Chondrocyte (in vitro differentiated cells): ENCODE measurements around the gene CNKSR3. TPM values are rescaled to one million over a fixed set of nuclear protein-coding genes. Genes with fewer than 3 reads are reported as not detected.

Experiments
- DNase-seq: peaks from one replicate; pipeline ENCODE4 v3.0.0; 2021; ENCODE audit warnings: mixed read lengths, low spot score
- H3K27ac Mint-ChIP-seq: one replicate; pipeline ENCODE4 v1.8.0; 2021; ENCODE audit warnings: mild to moderate bottlenecking, moderate library complexity, mixed read lengths; ENCODE audit not compliant: unreplicated experiment
- H3K27me3 Mint-ChIP-seq: 2 replicates; pipeline ENCODE4 v1.8.0; 2021; ENCODE audit warnings: low read depth, mixed read lengths
- H3K36me3 Mint-ChIP-seq: 2 replicates; pipeline ENCODE4 v1.8.0; 2021; ENCODE audit warnings: low read depth, mixed read lengths
- H3K4me1 Mint-ChIP-seq: 2 replicates; pipeline ENCODE4 v1.8.0; 2021; ENCODE audit warnings: low read depth, mild to moderate bottlenecking, mixed read lengths
- H3K4me3 Mint-ChIP-seq: one replicate; pipeline ENCODE4 v1.8.0; 2021; ENCODE audit warnings: mild to moderate bottlenecking, moderate library complexity, mixed read lengths; ENCODE audit not compliant: unreplicated experiment
- H3K9me3 Mint-ChIP-seq: 2 replicates; pipeline ENCODE4 v1.8.0; 2021; ENCODE audit warnings: low read depth, mixed read lengths
- long read RNA-seq: library from polyadenylated mRNA; stranded (forward); transcript quantifications from one replicate; pipeline ENCODE4 v2.0.0, GENCODE V29; 2021
- total RNA-seq: library from RNA; stranded (reverse); gene quantifications from 3 replicates; pipeline ENCODE4 v1.2.1, GENCODE V29; 2021
- TF ChIP-seq, protein P1 (sequence below): fragments of 200-600 bp; sonication (generic); IDR thresholded peaks from 2 replicates; pipeline ENCODE4 v1.5.0; 2021; ENCODE audit warnings: antibody characterized with exemption, mild to moderate bottlenecking, moderate library complexity

CNKSR3 gene
- 11.5 to 14.2 TPM (median 12.8 TPM) in 3 replicates for total RNA-seq
- long read RNA-seq, full-length matches to known transcripts, result 21 of 26 reads
- long read RNA-seq, partial matches to known transcripts, result 1 of 26 reads
- long read RNA-seq, other reads (novel, unspliced or antisense), result 4 of 26 reads

DNA sequence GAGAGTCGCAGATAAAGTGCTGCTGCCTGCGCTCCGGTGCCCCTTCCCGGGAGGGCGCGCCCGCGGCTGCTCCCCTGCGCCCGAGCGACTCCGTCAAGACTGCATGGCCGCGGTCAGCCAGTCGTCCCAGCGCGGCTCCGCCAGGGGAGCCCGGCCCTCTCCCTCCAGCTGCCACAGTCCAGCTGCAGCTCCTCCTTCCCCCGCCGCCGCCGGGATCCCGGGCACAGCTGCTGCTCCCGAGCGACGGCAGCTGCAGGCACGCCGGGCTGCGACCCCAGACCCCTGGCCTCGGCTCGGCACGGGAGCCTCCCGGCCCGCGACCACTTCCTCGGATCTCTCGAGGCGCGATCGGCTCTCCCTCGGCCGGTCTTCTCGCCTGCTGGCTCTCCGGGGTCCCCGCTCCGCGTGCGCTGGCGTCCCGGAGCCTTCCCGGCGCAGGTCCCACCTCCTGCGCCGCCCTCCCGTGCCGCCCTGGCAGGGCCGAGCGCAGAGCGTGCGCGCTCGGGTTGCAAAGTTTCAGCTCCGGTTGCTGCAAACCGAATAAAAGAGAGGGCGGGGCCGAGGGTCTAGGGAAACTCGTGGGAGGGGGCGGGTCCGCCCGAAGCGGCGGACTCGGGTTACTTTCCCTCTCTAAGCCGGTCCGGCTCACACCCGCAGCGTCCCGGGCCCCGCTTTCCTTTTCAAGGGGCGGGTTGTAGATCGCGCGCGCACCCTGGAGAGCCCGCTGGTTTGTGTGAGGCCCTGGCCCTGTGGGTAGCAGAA is at the start of gene CNKSR3:
TSS of gene CNKSR3 (minus strand) at position 542 of the 762 bp plus-strand sequence. CDS start 571 bp downstream, outside the sequence.
- peak within 1 kb of the TSS; percentile 91 for H3K4me3 Mint-ChIP-seq
- no peaks in the 10 kb centered on the region for H3K27me3 Mint-ChIP-seq
- peak within 1 kb of the TSS; percentile 98 for H3K27ac Mint-ChIP-seq
- TF ChIP-seq, protein P1, sequence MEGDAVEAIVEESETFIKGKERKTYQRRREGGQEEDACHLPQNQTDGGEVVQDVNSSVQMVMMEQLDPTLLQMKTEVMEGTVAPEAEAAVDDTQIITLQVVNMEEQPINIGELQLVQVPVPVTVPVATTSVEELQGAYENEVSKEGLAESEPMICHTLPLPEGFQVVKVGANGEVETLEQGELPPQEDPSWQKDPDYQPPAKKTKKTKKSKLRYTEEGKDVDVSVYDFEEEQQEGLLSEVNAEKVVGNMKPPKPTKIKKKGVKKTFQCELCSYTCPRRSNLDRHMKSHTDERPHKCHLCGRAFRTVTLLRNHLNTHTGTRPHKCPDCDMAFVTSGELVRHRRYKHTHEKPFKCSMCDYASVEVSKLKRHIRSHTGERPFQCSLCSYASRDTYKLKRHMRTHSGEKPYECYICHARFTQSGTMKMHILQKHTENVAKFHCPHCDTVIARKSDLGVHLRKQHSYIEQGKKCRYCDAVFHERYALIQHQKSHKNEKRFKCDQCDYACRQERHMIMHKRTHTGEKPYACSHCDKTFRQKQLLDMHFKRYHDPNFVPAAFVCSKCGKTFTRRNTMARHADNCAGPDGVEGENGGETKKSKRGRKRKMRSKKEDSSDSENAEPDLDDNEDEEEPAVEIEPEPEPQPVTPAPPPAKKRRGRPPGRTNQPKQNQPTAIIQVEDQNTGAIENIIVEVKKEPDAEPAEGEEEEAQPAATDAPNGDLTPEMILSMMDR, result peak; percentile 25
- peaks cover 31% of the 10 kb centered on the region for H3K4me1 Mint-ChIP-seq
- no peaks in the 10 kb centered on the region for H3K9me3 Mint-ChIP-seq
- peaks cover 2% of the 10 kb centered on the region for H3K36me3 Mint-ChIP-seq
- peak; percentile 96 for DNase-seq

DNA sequence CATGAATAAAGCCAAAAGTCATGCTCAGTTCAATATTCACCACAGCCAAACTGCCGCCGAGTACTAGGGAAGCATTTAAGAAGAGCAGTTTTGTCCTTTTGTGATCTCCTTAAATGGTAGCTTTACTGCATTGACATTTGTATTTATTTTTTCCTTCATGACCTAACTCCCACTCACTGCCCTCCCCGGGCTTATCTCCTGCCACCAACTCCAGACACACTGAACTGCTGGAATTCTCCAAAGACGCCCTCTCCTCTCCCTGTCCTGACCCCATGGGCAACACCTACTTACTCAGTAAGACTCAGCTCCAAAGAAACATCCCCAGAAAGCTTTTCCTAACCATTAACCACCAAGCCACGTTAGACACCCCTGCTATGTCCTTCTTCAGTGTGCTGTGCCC is 48.5 kb upstream of the CNKSR3 start:
- Mint-ChIP-seq H3K9me3 (no peaks in the 10 kb centered on the region), H3K27ac (no peak overlapping the region), H3K4me1 (peaks cover 8% of the 10 kb centered on the region), H3K4me3 (no peak overlapping the region), H3K36me3 (no peaks in the 10 kb centered on the region), H3K27me3 (peaks cover 5% of the 10 kb centered on the region)
- no peak for DNase-seq
- TF ChIP-seq, protein P1, result no peak

DNA sequence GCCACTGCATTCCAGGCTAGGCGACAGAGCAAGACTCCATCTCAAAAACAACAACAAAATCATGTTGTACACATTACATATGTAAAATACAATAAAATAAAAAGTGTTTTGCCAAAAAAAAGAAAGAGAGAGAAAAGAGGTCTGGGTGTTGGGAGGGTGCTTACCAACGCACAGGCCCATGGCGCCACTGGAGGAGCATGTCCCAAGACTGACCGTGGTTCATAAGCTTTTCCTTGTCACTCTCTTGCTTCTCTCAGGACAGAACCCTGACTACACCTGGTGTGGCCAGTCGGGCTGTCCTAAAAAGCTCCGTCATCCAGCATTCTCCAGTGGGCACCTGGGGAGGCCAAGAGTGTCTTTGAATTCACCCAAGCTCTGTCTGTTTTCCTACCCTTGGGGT is 48.0 kb upstream of the CNKSR3 start:
- Mint-ChIP-seq H3K27me3 (peaks cover 5% of the 10 kb centered on the region), H3K27ac (no peak overlapping the region), H3K36me3 (no peaks in the 10 kb centered on the region), H3K9me3 (no peaks in the 10 kb centered on the region), H3K4me1 (peaks cover 8% of the 10 kb centered on the region), H3K4me3 (no peak overlapping the region)
- TF ChIP-seq, protein P1, result no peak
- DNase-seq, result no peak

DNA sequence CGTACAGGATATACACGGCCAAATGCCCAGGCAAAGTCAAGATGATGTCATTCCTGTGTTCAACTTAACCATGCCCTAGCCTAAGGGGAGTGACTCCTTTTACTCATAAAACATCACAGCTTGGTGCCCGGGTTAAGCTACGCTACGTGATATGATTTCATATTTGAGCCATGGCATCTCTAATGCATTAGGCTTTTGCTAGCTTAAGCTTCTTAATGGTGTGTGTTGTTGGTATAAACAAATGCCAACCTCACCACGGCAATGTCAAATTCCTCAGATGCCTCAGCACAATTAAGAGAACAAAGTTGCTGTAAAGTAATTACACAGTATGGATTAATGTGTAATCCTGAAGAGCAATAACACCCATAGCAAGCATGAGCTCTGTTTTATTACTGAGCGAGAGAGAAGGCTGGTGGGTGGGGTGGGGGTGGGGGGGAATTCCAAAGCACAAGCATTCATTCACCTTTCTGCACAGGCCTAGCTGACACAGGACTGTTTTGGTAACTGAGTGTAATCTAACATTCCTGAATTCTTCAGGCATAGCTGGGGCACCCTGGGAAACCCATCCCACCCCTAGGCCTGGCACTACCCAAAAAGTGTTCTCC is 44.7 kb upstream of the CNKSR3 start:
- no peaks in the 10 kb centered on the region for H3K9me3 Mint-ChIP-seq
- DNase-seq, result no peak
- H3K36me3 Mint-ChIP-seq, result no peaks in the 10 kb centered on the region
- H3K4me1 Mint-ChIP-seq, result peaks cover 8% of the 10 kb centered on the region
- H3K4me3 Mint-ChIP-seq, result no peak overlapping the region
- TF ChIP-seq, protein P1, result no peak
- H3K27ac Mint-ChIP-seq, result no peak overlapping the region
- peaks cover 2% of the 10 kb centered on the region for H3K27me3 Mint-ChIP-seq

DNA sequence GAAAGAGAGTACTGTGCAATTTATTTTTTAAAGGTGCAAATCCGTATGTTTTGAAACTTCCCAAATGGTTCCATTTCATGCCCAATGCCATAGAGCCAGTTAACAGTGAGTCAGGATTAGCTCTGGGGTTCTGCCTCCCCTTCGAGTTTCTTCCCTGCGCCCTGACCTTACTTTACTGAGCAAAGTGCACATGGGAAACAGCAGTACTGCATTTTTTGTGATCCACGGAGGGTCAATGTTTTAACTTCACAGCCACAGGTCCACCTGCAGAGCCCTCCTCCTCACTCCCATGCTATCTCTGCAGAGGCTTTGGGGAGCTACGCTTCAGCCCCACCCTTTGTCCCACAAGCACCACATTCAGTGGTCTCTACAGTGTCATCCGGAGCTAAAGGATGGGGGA is 44.0 kb upstream of the CNKSR3 start:
- DNase-seq, result no peak
- no peak overlapping the region for H3K4me3 Mint-ChIP-seq
- TF ChIP-seq, protein P1, result no peak
- H3K4me1 Mint-ChIP-seq, result peaks cover 12% of the 10 kb centered on the region
- no peaks in the 10 kb centered on the region for H3K9me3 Mint-ChIP-seq
- H3K36me3 Mint-ChIP-seq, result no peaks in the 10 kb centered on the region
- no peaks in the 10 kb centered on the region for H3K27me3 Mint-ChIP-seq
- no peak overlapping the region for H3K27ac Mint-ChIP-seq
